ENCODE measurements around the gene RGS12. TPM values are rescaled to one million over a fixed set of nuclear protein-coding genes. Genes with fewer than 3 reads are reported as not detected.

Gene RGS12, protein sequence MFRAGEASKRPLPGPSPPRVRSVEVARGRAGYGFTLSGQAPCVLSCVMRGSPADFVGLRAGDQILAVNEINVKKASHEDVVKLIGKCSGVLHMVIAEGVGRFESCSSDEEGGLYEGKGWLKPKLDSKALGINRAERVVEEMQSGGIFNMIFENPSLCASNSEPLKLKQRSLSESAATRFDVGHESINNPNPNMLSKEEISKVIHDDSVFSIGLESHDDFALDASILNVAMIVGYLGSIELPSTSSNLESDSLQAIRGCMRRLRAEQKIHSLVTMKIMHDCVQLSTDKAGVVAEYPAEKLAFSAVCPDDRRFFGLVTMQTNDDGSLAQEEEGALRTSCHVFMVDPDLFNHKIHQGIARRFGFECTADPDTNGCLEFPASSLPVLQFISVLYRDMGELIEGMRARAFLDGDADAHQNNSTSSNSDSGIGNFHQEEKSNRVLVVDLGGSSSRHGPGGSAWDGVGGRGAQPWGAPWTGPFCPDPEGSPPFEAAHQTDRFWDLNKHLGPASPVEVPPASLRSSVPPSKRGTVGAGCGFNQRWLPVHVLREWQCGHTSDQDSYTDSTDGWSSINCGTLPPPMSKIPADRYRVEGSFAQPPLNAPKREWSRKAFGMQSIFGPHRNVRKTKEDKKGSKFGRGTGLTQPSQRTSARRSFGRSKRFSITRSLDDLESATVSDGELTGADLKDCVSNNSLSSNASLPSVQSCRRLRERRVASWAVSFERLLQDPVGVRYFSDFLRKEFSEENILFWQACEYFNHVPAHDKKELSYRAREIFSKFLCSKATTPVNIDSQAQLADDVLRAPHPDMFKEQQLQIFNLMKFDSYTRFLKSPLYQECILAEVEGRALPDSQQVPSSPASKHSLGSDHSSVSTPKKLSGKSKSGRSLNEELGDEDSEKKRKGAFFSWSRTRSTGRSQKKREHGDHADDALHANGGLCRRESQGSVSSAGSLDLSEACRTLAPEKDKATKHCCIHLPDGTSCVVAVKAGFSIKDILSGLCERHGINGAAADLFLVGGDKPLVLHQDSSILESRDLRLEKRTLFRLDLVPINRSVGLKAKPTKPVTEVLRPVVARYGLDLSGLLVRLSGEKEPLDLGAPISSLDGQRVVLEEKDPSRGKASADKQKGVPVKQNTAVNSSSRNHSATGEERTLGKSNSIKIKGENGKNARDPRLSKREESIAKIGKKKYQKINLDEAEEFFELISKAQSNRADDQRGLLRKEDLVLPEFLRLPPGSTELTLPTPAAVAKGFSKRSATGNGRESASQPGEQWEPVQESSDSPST (N-terminal part only)
- total RNA-seq, result 15.4 and 18.1 TPM in 2 replicates

DNA sequence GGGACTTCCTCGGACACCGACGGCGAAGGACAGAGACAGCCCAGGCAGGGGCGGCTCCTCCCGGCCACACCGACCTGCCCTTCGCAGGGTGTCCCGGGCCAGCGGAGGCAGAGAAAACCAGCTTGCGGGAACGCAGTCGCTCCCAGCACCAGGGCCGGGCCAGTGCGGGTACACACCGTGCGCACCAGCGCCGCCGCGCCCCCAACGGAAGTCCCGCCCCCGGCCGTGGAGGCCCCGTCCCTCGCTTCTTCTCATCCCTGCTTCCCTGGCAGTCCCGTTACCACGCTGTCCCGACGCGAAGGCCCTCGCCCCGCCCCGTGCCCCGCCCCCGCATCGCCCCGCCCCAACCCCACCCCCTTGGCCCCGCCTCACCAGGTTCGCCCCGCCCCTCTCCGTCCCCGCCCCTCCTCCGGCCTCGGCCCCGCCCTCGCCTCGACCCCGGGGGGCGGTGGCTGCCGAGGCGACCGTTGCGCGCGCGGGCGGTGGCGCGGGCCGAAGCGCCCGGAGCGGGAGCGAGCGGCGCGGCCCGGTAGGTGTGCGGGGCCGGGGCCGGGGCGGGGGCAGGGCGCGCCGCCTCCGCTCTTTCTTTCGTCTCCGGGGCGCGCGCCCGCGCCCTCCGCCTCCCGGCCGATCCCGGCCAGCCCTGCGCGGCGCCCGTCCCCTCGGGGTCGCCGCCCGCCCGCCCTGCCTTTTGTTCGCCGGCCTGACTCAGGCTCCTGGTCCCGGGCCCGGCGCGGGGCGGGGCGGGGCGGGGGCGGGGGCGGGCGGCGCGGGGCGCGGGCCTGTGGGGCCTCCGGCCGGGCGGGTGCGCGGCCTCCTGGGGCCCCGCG lies at the start of gene RGS12:
TSS of gene RGS12 (plus strand) at position 451 of the 830 bp plus-strand sequence. CDS start 23,150 bp downstream, outside the sequence.

DNA sequence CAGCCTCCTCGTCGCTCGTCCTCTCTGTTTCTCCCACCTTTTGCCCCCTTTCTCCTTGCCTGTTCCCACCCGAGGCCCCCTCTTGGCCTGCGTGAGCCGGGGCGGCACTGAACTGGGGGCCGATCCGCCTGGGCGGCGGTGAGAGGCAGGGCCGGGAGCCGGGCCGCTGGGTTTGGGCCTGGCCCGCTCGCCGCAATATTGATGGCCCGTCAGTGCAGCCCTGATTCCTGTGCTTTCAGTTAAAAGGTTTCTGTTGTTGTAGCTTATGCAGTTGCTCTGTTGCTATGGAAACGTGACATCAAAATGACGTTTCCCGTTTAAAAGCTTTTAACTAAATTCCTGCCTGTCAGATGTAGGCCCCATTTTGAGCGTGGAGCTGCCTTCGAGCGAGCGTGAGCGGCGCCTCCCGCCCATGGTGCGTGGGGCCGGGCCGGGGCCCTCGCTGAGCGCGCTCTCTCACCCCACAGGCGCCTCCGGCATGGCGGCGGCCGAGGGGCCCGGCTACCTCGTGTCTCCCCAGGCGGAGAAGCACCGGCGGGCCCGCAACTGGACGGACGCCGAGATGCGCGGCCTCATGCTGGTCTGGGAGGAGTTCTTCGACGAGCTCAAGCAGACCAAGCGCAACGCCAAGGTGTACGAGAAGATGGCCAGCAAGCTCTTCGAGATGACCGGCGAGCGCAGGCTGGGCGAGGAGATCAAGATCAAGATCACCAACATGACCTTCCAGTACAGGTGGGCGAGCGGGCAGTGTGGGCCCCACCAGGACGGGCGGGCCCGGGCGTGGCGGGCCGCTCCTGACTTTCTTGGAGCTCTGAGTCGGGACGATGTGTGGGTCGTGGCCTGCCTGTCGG lies 43.8 kb upstream of the RGS12 start, which contains the start of gene MSANTD1:
TSS of gene MSANTD1 (plus strand) at position 349 of the 851 bp plus-strand sequence. CDS start at position 413, 64 bp downstream.

Other genes with a start within 250 kb of the RGS12 start
- gene HTT-AS, start 218.5 kb upstream of the RGS12 start, total RNA-seq, result not detected in 2 replicates
- 49.9 and 63.8 TPM in 2 replicates for gene HTT, start 218.3 kb upstream of the RGS12 start, total RNA-seq
- gene MSANTD1, start 43.9 kb upstream of the RGS12 start, total RNA-seq, result 0.59 and 1.0 TPM in 2 replicates
- 0.05 and 0.30 TPM in 2 replicates for gene HGFAC, start 148.9 kb downstream of the RGS12 start, total RNA-seq
- gene DOK7, start 170.3 kb downstream of the RGS12 start, total RNA-seq, result 0.32 TPM in 1 of 2 replicates, not detected in the other
- gene LRPAP1, start 239.4 kb downstream of the RGS12 start, total RNA-seq, result 223 and 282 TPM in 2 replicates

All from smooth muscle cell of the umbilical artery (primary cell).